B cell (primary cell): ENCODE data around the gene KDM5A. TPM values are rescaled to one million over a fixed set of nuclear protein-coding genes. Genes with fewer than 3 reads are reported as not detected.
"Not testable (repeated sequence)": the region's sequence is repeated elsewhere in the genome, so short reads cannot be mapped to it uniquely, and the experiment has no call there.

ENCODE experiments used
- ATAC-seq: fragments of 200-7000 bp; cut with Tn5 transposase; one replicate; pipeline ENCODE4 v1.10.0; 2021; ENCODE audit warnings: low read depth, mild to moderate bottlenecking, moderate number of reproducible peaks, moderate library complexity
- CTCF ChIA-PET: fragments of 350-600 bp; sonication (Branson Sonifier 250); formaldehyde crosslinking; loops from one replicate; lab custom pipeline; 2021; ENCODE audit warnings: antibody characterized with exemption, inconsistent platforms; lab: Charles Lee
- POLR2A ChIA-PET: fragments of 350-600 bp; sonication (Branson Sonifier 250); formaldehyde crosslinking; loops from one replicate; lab custom pipeline; 2021; ENCODE audit warnings: antibody characterized with exemption; lab: Charles Lee
- DNase-seq: peaks from one replicate; pipeline ENCODE4 v3.0.0; 2013
- H2AFZ ChIP-seq: 2 replicates; pipeline ENCODE4 v1.6.1; 2012; ENCODE audit warnings: mild to moderate bottlenecking, low read depth, low read length; ENCODE audit not compliant: insufficient read depth, poor library complexity, severe bottlenecking
- H3K27ac ChIP-seq, 2 donors: 1 replicate in 1 of 2; 2 replicates in 1 of 2; pipeline ENCODE4 v1.5.1; 2012 to 2013; ENCODE audit warnings: low read length in 2 of 2, mild to moderate bottlenecking in 2 of 2, moderate library complexity in 1 of 2
- H3K27me3 ChIP-seq, 4 experiments: fragments of 200-600 bp in 1 of 4; sonication (generic) in 1 of 4; replicated peaks in 1 of 4; 1 replicate in 2 of 4; 2 replicates in 2 of 4; pipeline versions ENCODE4 v1.6.1 to v1.7.0; 2013 to 2016; ENCODE audit warnings: low read length in 3 of 4, mild to moderate bottlenecking in 2 of 4, mixed read lengths in 1 of 4, moderate library complexity in 1 of 4; ENCODE audit not compliant: insufficient read depth in 4 of 4, control insufficient read depth in 3 of 4; ENCODE audit errors: control extremely low read depth in 1 of 4
- H3K36me3 ChIP-seq, 2 experiments: replicated peaks in 1 of 2; 1 replicate in 1 of 2; 2 replicates in 1 of 2; pipeline versions ENCODE4 v1.6.1 to v1.7.1; 2013; ENCODE audit warnings: low read length in 1 of 2; ENCODE audit not compliant: insufficient read depth in 2 of 2, control insufficient read depth in 1 of 2; ENCODE audit errors: control extremely low read depth in 1 of 2, extremely low read depth in 1 of 2
- H3K4me1 ChIP-seq, 2 donors: fragments of 200-600 bp in 1 of 2; sonication (generic) in 1 of 2; 1 replicate in 1 of 2; 2 replicates in 1 of 2; pipeline versions ENCODE4 v1.5.1 to v1.6.1; 2013 to 2017; ENCODE audit warnings: low read length in 2 of 2; ENCODE audit not compliant: control insufficient read depth in 2 of 2, insufficient read depth in 2 of 2
- H3K4me2 ChIP-seq: replicated peaks from 2 replicates; pipeline ENCODE3; 2012; ENCODE audit warnings: mild to moderate bottlenecking, low read depth, low read length; ENCODE audit not compliant: poor library complexity, severe bottlenecking
- H3K4me3 ChIP-seq, 5 experiments: fragments of 200-600 bp in 1 of 5; sonication (generic) in 1 of 5; 1 replicate in 3 of 5; 2 replicates in 2 of 5; pipeline versions ENCODE4 v1.5.1 to v1.7.0; 2011 to 2016; ENCODE audit warnings: low read length in 4 of 5, mild to moderate bottlenecking in 4 of 5, low read depth in 2 of 5, control low read depth in 1 of 5, moderate library complexity in 1 of 5; ENCODE audit not compliant: insufficient read depth in 1 of 5; ENCODE audit errors: control extremely low read depth in 1 of 5, extremely low read depth in 1 of 5
- H3K79me2 ChIP-seq: fragments of 200-600 bp; sonication (generic); one replicate; pipeline ENCODE4 v1.6.0; 2016; ENCODE audit warnings: low read length; ENCODE audit not compliant: control insufficient read depth, insufficient read depth
- H3K9ac ChIP-seq: fragments of 200-600 bp; sonication (generic); 2 replicates; pipeline ENCODE4 v1.6.1; 2017; ENCODE audit warnings: mild to moderate bottlenecking, low read length, moderate library complexity
- H3K9me3 ChIP-seq, 3 donors: one replicate each; pipeline versions ENCODE4 v1.6.1 to v1.7.1; 2013; ENCODE audit warnings: low read length in 2 of 3; ENCODE audit not compliant: control insufficient read depth in 2 of 3, insufficient read depth in 1 of 3; ENCODE audit errors: control extremely low read depth in 1 of 3
- H4K20me1 ChIP-seq: 2 replicates; pipeline ENCODE4 v1.6.0; 2012; ENCODE audit warnings: mild to moderate bottlenecking, low read length; ENCODE audit not compliant: insufficient read depth, control insufficient read depth, poor library complexity, severe bottlenecking
- H3K27ac Mint-ChIP-seq: one replicate; pipeline ENCODE4 v1.8.0; 2021; ENCODE audit warnings: mixed read lengths
- H3K27me3 Mint-ChIP-seq: one replicate; pipeline ENCODE4 v1.8.0; 2021; ENCODE audit warnings: mixed read lengths
- H3K4me1 Mint-ChIP-seq: one replicate; pipeline ENCODE4 v1.8.0; 2021; ENCODE audit warnings: mixed read lengths
- H3K4me3 Mint-ChIP-seq: one replicate; pipeline ENCODE4 v1.8.0; 2021; ENCODE audit warnings: mixed read lengths
- H3K9me3 Mint-ChIP-seq: one replicate; pipeline ENCODE4 v1.8.0; 2022; ENCODE audit warnings: mixed read lengths; ENCODE audit not compliant: insufficient read depth
- EZH2 ChIP-seq: IDR thresholded peaks from 2 replicates; pipeline ENCODE4 v1.6.1; 2012; ENCODE audit warnings: borderline replicate concordance, low read depth, mild to moderate bottlenecking, moderate library complexity, low read length; ENCODE audit not compliant: insufficient read depth, poor library complexity, severe bottlenecking
- WGBS: methylation state at CpG from one replicate; pipeline ENCODE4 v1.1.5; 2013; ENCODE audit warnings: missing lambda C conversion rate; ENCODE audit not compliant: insufficient coverage; 5-methylcytosine and 5-hydroxymethylcytosine counted together
- intact Hi-C: fragments of 100-400 bp; cut with micrococcal nuclease; formaldehyde crosslinking; loops from one replicate; pipeline ENCODE4 v1.10.0; 2022
- polyA plus RNA-seq: library from polyadenylated mRNA; depleted of rRNA; stranded (reverse); fragments of >200 nt; gene quantifications from 2 replicates; pipeline ENCODE4 v1.2.3, GENCODE V29; 2012
- total RNA-seq, 2 donors: library from RNA; stranded (reverse); fragments of 120-200 nt in 1 of 2; gene quantifications; 1 replicate in 1 of 2; 2 replicates in 1 of 2; pipeline versions ENCODE4 v1.2.3 to v1.2.4, GENCODE V29; 2013 to 2022
- TF ChIP-seq, protein P1 (sequence below): fragments of 200-600 bp; IDR thresholded peaks from one replicate; pipeline ENCODE4 v1.8.0; 2022; ENCODE audit warnings: antibody characterized with exemption, mild to moderate bottlenecking

KDM5A gene
- total and polyA plus RNA-seq, 2 donors (not counting 1 experiment from before 2014, with no cell fraction given) = 13.0 to 171 TPM

GRCh38 chr12:359091-359490 lies 30.0 kb downstream of the KDM5A start:
- no peak overlapping the region for H3K4me2 ChIP-seq
- H3K27me3 Mint-ChIP-seq = no peaks in the 10 kb centered on the region
- no peak for ATAC-seq
- H2AFZ ChIP-seq = no peak overlapping the region
- no peak overlapping the region for H3K27ac Mint-ChIP-seq
- no peaks in the 10 kb centered on the region for H3K27me3 ChIP-seq
- H3K9ac ChIP-seq = no peak overlapping the region
- DNase-seq = no peak
- ChIA-PET CTCF (no interaction called here), POLR2A (no interaction called here)
- TF ChIP-seq, protein P1, sequence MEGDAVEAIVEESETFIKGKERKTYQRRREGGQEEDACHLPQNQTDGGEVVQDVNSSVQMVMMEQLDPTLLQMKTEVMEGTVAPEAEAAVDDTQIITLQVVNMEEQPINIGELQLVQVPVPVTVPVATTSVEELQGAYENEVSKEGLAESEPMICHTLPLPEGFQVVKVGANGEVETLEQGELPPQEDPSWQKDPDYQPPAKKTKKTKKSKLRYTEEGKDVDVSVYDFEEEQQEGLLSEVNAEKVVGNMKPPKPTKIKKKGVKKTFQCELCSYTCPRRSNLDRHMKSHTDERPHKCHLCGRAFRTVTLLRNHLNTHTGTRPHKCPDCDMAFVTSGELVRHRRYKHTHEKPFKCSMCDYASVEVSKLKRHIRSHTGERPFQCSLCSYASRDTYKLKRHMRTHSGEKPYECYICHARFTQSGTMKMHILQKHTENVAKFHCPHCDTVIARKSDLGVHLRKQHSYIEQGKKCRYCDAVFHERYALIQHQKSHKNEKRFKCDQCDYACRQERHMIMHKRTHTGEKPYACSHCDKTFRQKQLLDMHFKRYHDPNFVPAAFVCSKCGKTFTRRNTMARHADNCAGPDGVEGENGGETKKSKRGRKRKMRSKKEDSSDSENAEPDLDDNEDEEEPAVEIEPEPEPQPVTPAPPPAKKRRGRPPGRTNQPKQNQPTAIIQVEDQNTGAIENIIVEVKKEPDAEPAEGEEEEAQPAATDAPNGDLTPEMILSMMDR = no peak
- TF ChIP-seq EZH2 = no peak
- H3K27ac ChIP-seq = no peak overlapping the region
- peaks cover 0 to 6% (median 5%) of the 10 kb centered on the region in 3 donors for H3K9me3 ChIP-seq
- H3K4me1 Mint-ChIP-seq = no peaks in the 10 kb centered on the region
- intact Hi-C loops = no loop called here
- H3K36me3 ChIP-seq = peaks cover 36 to 79% of the 10 kb centered on the region in 2 experiments
- H3K9me3 Mint-ChIP-seq = no peaks in the 10 kb centered on the region
- no peak overlapping the region for H3K4me3 ChIP-seq
- H3K4me3 Mint-ChIP-seq = no peak overlapping the region
- H4K20me1 ChIP-seq = peaks cover 12% of the 10 kb centered on the region
- WGBS = no CpG with 5 or more reads among the region's 1 CpG
- no peaks in the 10 kb centered on the region for H3K4me1 ChIP-seq
- H3K79me2 ChIP-seq = peaks cover 38% of the 10 kb centered on the region

DNA sequence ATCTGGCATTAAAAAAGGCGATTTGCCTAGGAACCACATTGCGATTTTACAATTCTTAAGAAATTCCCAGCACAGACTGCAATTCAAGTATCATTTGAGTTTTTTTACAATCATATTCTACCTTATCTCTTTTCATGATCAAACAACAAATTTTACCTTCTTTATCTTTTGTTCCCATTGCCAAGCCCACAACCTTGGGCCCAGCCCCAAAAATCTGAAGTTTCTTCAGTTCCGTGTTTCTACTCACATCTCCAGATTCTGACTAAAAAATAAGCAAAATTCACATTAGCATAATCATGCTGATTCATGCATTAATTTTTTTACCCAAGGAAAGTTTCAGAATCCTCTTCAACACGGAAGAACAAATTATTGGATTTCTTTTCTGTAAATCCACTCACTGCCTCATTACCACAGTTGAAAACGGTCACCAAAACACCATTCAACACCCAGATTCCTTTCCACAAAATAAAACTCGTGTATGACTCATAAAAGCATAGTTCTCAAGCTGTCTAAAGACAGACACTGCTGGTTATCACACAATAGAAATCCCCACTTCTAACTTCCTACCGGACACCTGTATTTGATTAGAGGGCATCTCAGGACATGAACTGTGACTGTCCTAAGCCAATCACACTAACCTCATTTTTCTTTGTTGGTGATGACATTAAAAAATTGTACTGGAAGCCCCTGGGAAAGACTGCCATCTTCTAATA lies 32.7 kb downstream of the KDM5A start:
- H2AFZ ChIP-seq = no peak overlapping the region
- H4K20me1 ChIP-seq = peaks cover 21% of the 10 kb centered on the region
- no peak overlapping the region for H3K4me3 ChIP-seq
- intact Hi-C loops = no loop called here
- peaks cover 28 to 78% of the 10 kb centered on the region in 2 experiments for H3K36me3 ChIP-seq
- no peaks in the 10 kb centered on the region for H3K27me3 Mint-ChIP-seq
- no peak overlapping the region for H3K4me2 ChIP-seq
- H3K9ac ChIP-seq = no peak overlapping the region
- no peaks in the 10 kb centered on the region for H3K4me1 Mint-ChIP-seq
- no peak for TF ChIP-seq EZH2
- TF ChIP-seq, protein P1 = no peak
- no peaks in the 10 kb centered on the region for H3K27me3 ChIP-seq
- peaks cover 0 to 8% (median 5%) of the 10 kb centered on the region in 3 donors for H3K9me3 ChIP-seq
- 97% methylated on average over 6 of the region's 7 CpGs for WGBS
- H3K79me2 ChIP-seq = peaks cover 35% of the 10 kb centered on the region
- H3K9me3 Mint-ChIP-seq = no peaks in the 10 kb centered on the region
- no peak overlapping the region for H3K27ac ChIP-seq
- ATAC-seq (no peak), DNase-seq (no peak)
- CTCF ChIA-PET = no interaction called here
- POLR2A ChIA-PET = no interaction called here
- H3K4me3 Mint-ChIP-seq = no peak overlapping the region
- H3K27ac Mint-ChIP-seq = no peak overlapping the region
- H3K4me1 ChIP-seq = no peaks in the 10 kb centered on the region

- H3K27ac ChIP-seq, H3K4me2 ChIP-seq, H3K9ac ChIP-seq, H3K4me1 ChIP-seq, H3K9me3 Mint-ChIP-seq, H3K4me3 ChIP-seq, ATAC-seq, H3K9me3 ChIP-seq, H3K27me3 ChIP-seq, H3K27me3 Mint-ChIP-seq, CTCF ChIA-PET, intact Hi-C loops, H3K4me3 Mint-ChIP-seq, H3K27ac Mint-ChIP-seq, DNase-seq, POLR2A ChIA-PET, H2AFZ ChIP-seq: not testable (repeated sequence)
- peaks cover 15 to 58% of the 10 kb centered on the region in 2 experiments for H3K36me3 ChIP-seq
- WGBS = no CpG with 5 or more reads among the region's 4 CpGs
- H3K4me1 Mint-ChIP-seq = peaks cover 14% of the 10 kb centered on the region
- peaks cover 12% of the 10 kb centered on the region for H4K20me1 ChIP-seq
- H3K79me2 ChIP-seq = peaks cover 53% of the 10 kb centered on the region
Measured at GRCh38 chr12:351197-351596, 37.9 kb downstream of the KDM5A start.
